T47D (cell line): ENCODE results near the gene MAD1L1.
"Not testable (repeated sequence)": the region's sequence is repeated elsewhere in the genome, so short reads cannot be mapped to it uniquely, and the experiment has no call there.

Experiments
- DNase-seq, 2 experiments: peaks; one replicate each; pipeline versions ENCODE4 v3.0.0 to v3.0.0-alpha.2; 2011 to 2012; ENCODE audit warnings: low read depth in 1 of 2, low spot score in 1 of 2
- JUND ChIP-seq: IDR thresholded peaks from 2 replicates; pipeline ENCODE4 v1.6.1; 2012; ENCODE audit warnings: low read depth
- in situ Hi-C: cut with HindIII; loops from 2 replicates; pipeline ENCODE4 v1.10.0; 2016; ENCODE audit warnings: low sequenced_read_pairs, low pct_unique_long_range_greater_than_20kb

Gene MAD1L1

GRCh38 chr7:2269991-2270460 lies 37.3 kb upstream of the MAD1L1 start:
- DNase-seq = no peak
- TF ChIP-seq JUND = no peak
- in situ Hi-C loops = no loop called here

DNA sequence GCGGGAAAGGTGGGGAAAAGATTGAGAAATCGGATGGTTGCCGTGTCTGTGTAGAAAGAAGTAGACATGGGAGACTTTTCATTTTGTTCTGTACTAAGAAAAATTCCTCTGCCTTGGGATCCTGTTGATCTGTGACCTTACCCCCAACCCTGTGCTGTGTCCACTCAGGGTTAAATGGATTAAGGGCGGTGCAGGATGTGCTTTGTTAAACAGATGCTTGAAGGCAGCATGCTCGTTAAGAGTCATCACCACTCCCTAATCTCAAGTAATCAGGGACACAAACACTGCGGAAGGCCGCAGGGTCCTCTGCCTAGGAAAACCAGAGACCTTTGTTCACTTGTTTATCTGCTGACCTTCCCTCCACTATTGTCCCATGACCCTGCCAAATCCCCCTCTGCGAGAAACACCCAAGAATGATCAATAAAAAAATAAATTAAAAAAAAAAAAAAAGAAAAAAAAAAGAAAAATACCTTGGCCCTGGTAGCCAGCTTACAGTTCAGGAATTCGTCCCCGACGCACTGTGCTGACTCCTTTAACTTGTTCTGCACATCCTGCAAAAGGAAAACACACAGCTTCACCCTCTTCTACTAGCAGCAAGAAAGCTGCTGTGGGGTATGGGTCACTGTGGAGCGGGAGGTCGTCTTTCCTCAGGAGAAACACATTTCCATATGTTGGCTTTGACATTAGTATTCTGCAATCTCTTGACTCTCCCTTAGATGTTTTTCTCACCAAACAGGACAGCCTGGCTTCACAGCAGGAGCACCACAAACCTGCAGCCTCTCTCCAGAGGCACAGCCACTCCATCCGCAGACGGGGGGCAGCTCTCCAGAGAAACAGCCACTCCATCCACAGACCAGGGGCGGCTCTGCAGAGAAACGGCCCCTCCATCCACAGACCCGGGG lies 36.6 kb upstream of the MAD1L1 start:
- in situ Hi-C loops, DNase-seq: not testable (repeated sequence)

DNA sequence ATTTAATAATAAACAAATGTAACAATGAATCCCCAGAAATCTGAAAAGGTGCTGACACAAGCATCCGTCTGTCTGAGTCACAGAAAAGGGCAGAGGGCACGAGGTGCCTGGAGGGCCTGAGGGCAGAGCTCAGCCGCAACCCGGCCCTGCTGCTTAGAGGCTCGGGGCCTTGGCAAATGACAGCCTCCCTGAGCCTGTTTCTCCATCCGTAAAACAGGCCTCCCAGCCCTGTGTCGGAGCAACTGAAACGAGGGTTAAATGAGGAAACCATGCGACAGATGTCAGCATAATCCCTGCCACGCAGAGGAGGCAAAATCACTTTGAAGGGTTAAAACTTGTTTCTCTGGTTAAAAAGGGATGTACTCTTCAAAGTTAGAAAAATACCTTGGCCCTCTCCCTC lies 34.2 kb upstream of the MAD1L1 start:
- in situ Hi-C loops = no loop called here
- DNase-seq = peak in 1 of 2 experiments; percentile 45
- no peak for TF ChIP-seq JUND

DNA sequence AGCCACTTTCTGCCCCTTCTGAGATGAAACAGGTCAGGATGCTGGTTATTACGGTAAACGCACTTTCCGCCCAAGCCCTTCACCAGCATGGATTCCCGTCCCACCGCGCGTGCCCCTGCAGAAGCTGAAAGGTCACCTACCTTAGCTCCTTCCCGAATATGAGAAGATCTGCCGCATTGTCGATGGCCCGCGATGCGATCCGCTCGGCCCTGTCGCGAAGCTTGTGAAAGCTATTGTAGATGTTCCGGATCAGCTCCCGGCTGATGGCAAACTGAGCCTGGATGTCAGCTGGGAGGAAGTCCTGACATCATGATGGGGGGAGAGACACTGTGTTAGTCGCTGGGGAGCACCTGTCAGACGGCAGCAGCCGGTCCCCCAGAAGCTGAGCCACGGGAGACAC lies 31.4 kb upstream of the MAD1L1 start:
- TF ChIP-seq JUND = no peak
- DNase-seq = no peak
- in situ Hi-C loops = no loop called here

GRCh38 chr7:2263176-2263575 lies 30.4 kb upstream of the MAD1L1 start:
- TF ChIP-seq JUND = no peak

DNA sequence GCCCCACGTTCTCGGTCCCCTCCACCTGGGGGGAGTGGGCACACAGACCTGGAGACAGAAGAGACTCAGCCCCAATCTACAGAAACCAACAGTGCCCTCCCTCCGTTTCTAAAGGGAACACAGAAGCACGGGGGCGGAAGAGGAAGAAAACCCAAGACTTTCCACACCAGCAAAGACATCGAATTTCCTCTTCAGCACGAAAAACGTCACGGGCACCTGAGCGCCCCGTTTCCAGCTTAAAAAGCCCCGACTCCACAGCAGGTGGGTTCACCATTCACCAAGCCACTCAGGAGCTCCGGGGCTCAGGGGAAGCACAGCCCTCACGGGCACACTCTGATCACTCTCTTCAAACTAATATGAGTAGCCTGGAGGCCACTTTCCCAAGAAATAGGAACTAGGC lies 28.9 kb upstream of the MAD1L1 start:
- in situ Hi-C loops = no loop called here
- no peak for TF ChIP-seq JUND
- DNase-seq = no peak

More at GRCh38 chr7:2263176-2263575, 30.4 kb upstream of the MAD1L1 start:
- no peak for DNase-seq
- in situ Hi-C loops = no loop called here

GRCh38 chr7:2260820-2261219 lies 28.1 kb upstream of the MAD1L1 start:
- no peak for TF ChIP-seq JUND
- peak; percentile 80 to 89 for DNase-seq
- in situ Hi-C loops = no loop called here

- DNase-seq = no peak
- TF ChIP-seq JUND = no peak
- in situ Hi-C loops = no loop called here
Measured at GRCh38 chr7:2259480-2259879, 26.7 kb upstream of the MAD1L1 start.

- TF ChIP-seq JUND = no peak
- DNase-seq = no peak
- in situ Hi-C loops = no loop called here
Measured at GRCh38 chr7:2258661-2259365, 26.1 kb upstream of the MAD1L1 start.

DNA sequence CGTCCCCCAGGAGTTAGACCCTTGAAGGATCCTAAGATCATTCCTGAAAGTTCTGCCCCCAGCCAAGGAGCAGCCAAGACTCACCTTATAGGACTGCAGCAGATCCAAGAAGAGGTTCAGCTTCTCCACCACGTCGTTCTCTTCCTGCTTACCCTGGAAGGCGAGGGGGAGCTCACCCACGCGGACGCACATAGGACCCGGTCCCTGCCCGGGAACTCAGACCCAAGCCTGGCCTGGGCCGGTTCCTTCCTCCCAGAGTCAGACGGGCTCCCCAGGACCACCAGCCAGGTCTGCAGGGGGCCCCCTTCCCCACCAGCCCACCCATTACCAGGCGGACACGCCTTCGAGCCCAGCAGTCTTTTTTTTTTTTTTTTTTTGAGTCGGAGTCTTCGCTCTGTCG lies 24.9 kb upstream of the MAD1L1 start:
- in situ Hi-C loops = no loop called here
- no peak for TF ChIP-seq JUND
- DNase-seq = no peak

GRCh38 chr7:2257046-2257551 lies 24.4 kb upstream of the MAD1L1 start:
- no peak for TF ChIP-seq JUND
- no peak for DNase-seq
- in situ Hi-C loops = no loop called here

- no peak for TF ChIP-seq JUND
- in situ Hi-C loops = no loop called here
- DNase-seq = no peak
Measured at GRCh38 chr7:2256306-2257045, 23.7 kb upstream of the MAD1L1 start.
